ENCODE measurements around the gene CD248. TPM values are rescaled to one million over a fixed set of nuclear protein-coding genes. Genes with fewer than 3 reads are reported as not detected.

Gene CD248
- total and polyA plus RNA-seq, 11 donors: 6.0 to 33.1 (median 11.8) TPM

DNA sequence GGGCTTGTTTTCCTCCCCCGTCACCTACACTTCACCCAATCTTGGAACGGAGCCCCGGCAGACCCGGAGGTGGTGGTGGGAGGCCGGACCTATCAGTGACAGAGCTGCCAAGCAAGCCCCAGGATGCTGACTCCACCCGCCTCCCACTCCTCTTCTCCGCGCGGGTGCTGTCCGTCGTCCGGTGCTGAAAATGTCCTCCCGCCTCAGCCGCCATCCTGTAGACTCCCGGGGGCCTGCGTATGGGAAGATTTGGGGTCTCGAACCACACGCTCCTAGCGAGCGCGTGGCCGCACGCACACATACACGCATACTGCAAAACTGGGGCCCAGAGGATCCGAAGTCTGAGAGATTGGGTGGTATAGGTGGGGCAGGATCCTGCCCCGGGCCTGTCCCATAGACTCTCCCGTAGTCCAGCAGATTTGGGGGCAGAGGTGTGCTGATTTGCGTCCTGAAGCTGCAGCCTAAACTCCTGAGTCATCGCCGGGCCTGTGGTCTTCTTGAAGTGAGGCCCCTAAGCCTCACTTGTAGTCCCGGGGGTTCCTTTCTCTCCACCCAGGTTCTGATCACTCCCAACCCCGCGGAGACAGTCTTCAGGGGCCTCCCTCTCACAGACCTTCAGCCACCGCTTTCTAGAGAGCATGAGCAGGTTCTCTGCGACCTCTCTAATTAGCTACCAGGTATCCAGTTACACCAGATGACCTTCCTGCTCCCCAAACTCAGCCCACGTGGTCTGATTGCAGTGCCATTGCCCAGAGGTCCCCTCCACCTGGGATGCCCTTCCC is 27.1 kb downstream of the CD248 start:
- intact Hi-C loops (cut with DNase I): loop anchor here in 6 of 10 donors (5.0 to 10.0 kb wide), 2 partner anchors 48 to 65 kb away; partner anchors contain the start of gene RIN1 (in 1 of the 6)
- H3K27ac ChIP-seq: peak overlapping the region; percentile 57 to 99 (median 96)
- H3K36me3 ChIP-seq: peaks cover 0 to 12% (median 0%) of the 10 kb centered on the region in 9 donors
- DNase-seq: peak; percentile 72 to 83 (median 79)
- peak; percentile 45 to 63 (median 56) for ATAC-seq
- H3K4me1 ChIP-seq: peaks cover 0 to 53% (median 34%) of the 10 kb centered on the region in 12 donors
- peak overlapping the region; percentile 19 to 100 (median 88) for H3K4me3 ChIP-seq
- H3K27me3 ChIP-seq: peaks cover 6 to 36% (median 26%) of the 10 kb centered on the region in 9 donors
- H3K9me3 ChIP-seq: no peaks in the 10 kb centered on the region
- no peak for TF ChIP-seq POLR2A (IDR thresholded peaks at IDR 0.05)
- TF ChIP-seq, protein P1, sequence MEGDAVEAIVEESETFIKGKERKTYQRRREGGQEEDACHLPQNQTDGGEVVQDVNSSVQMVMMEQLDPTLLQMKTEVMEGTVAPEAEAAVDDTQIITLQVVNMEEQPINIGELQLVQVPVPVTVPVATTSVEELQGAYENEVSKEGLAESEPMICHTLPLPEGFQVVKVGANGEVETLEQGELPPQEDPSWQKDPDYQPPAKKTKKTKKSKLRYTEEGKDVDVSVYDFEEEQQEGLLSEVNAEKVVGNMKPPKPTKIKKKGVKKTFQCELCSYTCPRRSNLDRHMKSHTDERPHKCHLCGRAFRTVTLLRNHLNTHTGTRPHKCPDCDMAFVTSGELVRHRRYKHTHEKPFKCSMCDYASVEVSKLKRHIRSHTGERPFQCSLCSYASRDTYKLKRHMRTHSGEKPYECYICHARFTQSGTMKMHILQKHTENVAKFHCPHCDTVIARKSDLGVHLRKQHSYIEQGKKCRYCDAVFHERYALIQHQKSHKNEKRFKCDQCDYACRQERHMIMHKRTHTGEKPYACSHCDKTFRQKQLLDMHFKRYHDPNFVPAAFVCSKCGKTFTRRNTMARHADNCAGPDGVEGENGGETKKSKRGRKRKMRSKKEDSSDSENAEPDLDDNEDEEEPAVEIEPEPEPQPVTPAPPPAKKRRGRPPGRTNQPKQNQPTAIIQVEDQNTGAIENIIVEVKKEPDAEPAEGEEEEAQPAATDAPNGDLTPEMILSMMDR (IDR thresholded peaks at IDR 0.05): no peak
- WGBS, 4 donors: 10 to 12% (median 10%) methylated on average over 31 to 36 of the region's 36 CpGs

DNA sequence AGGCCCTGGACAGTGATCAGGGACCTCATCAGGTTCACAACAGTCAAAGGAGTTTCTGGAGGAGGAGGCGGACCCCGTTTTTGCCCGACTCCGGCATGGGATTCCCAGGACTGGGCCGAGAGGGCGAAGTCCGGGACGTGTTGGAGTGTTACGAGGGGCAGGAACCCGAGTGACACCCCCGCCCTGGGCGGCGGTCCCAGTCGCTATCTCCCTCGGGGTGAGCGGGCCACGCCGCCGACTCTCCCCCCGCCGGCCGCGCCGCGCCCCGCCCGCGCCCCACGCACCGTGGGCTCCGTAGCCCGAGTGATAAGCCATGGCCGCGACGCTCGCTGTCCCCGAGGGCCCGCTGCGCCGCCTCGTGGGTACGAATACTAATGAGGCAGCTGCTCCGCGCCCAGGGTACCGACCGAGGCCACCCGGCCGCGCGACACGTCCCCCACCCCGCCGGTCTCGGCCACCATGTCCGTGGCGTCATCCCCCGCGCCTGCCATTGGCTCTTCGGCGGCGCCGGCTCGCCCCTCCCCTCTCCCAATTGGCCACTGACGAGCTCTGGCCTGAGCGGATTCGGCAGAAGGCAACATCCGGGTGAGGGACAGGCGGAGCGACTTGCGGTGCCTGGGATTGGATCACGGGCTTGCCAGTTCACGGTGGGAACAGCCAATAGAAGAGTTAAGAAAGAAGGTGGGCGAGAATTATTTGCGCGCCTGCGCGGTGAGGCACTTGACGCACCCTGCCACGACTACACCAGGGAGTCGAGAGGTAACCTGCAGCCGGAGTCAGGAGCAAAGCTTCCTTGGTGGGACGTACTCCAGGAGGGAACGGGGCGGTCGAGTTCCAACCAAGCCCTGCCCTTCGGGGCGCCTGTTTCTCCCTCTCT is 27.9 kb downstream of the CD248 start, which contains the start of gene YIF1A:
TSS of gene YIF1A (minus strand) at position 473 of the 877 bp plus-strand sequence. CDS start at position 315, 158 bp downstream.
- peaks cover 0 to 20% (median 5%) of the 10 kb centered on the region in 9 donors for H3K36me3 ChIP-seq
- DNase-seq: peak; percentile 99 to 100 (median 99)
- TF ChIP-seq, protein P1 (IDR thresholded peaks at IDR 0.05): peak in 4 of 12 donors; percentile 13 to 27 (median 24)
- peak; percentile 79 to 90 for TF ChIP-seq POLR2A (IDR thresholded peaks at IDR 0.05)
- peaks cover 6 to 32% (median 22%) of the 10 kb centered on the region in 9 donors for H3K27me3 ChIP-seq
- peak within 1 kb of the TSS; percentile 70 to 100 (median 90) for H3K4me3 ChIP-seq
- intact Hi-C loops (cut with DNase I): loop anchor here in 5 of 10 donors (10.0 kb wide), 1 partner anchor 64 kb away; no protein-coding TSS in a partner anchor
- peak; percentile 94 to 98 (median 96) for ATAC-seq
- 0 to 1% (median 0%) methylated on average over 52 to 87 of the region's 87 CpGs for WGBS, 4 donors
- H3K9me3 ChIP-seq: no peaks in the 10 kb centered on the region
- peak within 1 kb of the TSS; percentile 92 to 99 (median 96) for H3K27ac ChIP-seq
- peaks cover 0 to 54% (median 34%) of the 10 kb centered on the region in 12 donors for H3K4me1 ChIP-seq

DNA sequence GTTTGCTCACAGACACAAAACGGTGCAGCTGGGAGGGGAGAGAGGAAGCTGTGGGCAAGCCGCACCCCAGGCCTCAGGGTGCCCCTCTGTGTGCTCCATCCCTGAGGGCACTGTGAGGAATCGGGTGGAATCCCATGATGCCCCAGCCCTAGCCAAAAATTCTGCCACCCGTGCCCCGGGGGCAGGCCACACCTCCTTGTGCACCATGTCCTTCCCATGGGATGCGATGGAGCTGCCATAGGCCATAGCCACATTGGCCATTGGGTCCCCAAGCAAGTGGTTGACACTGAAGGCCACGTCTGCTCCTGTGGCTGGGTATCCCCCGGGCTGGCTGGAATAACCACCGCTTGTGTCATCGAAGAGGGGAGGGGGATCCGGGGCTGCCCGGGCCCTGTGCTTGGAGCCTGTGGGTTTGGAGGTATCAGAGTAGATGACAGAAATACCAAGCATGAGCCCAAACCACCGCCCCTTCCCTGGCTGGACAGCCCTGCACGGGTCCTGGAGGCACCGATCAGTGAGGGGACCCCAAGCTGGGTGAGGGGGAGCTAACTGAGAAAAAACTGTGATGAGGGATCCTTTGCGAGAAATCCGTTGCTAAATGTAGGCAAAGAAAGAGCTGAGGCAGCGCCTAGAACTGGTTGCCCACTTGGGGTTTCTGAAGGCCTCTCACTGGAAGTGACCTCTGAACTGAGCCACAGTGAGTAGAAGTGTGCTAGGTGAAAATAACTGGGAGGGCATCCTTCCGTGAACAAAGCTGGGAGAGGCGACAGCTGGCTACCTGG is 28.8 kb downstream of the CD248 start:
- Histone ChIP-seq H3K4me3 (peak overlapping the region; percentile 70 to 100 (median 90)), H3K27me3 (peaks cover 6 to 23% (median 14%) of the 10 kb centered on the region in 9 donors), H3K27ac (peak overlapping the region; percentile 92 to 99 (median 96)), H3K36me3 (peaks cover 0 to 23% (median 6%) of the 10 kb centered on the region in 9 donors), H3K4me1 (peaks cover 0 to 55% (median 34%) of the 10 kb centered on the region in 12 donors), H3K9me3 (no peaks in the 10 kb centered on the region)
- ATAC-seq (peak in 1 of 4 donors; percentile 0), DNase-seq (no peak)
- no peak for TF ChIP-seq POLR2A (IDR thresholded peaks at IDR 0.05)
- TF ChIP-seq, protein P1 (IDR thresholded peaks at IDR 0.05): no peak
- WGBS, 4 donors: 34 to 45% (median 40%) methylated on average over 10 to 20 of the region's 20 CpGs
- intact Hi-C loops (cut with DNase I): loop anchor here in 5 of 10 donors (10.0 kb wide), 1 partner anchor 63 kb away; no protein-coding TSS in a partner anchor

All from heart left ventricle (tissue), 16 donors.